HG03521 (cell line): ENCODE measurements around the gene TMPRSS15.

Experiments used
- ATAC-seq: cut with Tn5 transposase; IDR thresholded peaks from one replicate; pipeline ENCODE4 v1.9.1; 2021; ENCODE audit warnings: mild to moderate bottlenecking, moderate library complexity; ENCODE audit not compliant: unreplicated experiment

Gene TMPRSS15

GRCh38 chr21:18350216-18350615 lies 53.4 kb downstream of the TMPRSS15 start:
- ATAC-seq, result no peak

- ATAC-seq, result no peak
Measured at GRCh38 chr21:18349468-18349867, 54.1 kb downstream of the TMPRSS15 start.

- no peak for ATAC-seq
Measured at GRCh38 chr21:18340387-18340942, 63.1 kb downstream of the TMPRSS15 start.

GRCh38 chr21:18335651-18336236 lies 67.8 kb downstream of the TMPRSS15 start:
- no peak for ATAC-seq

GRCh38 chr21:18334066-18334465 lies 69.5 kb downstream of the TMPRSS15 start:
- no peak for ATAC-seq

GRCh38 chr21:18318156-18318555 lies 85.4 kb downstream of the TMPRSS15 start:
- ATAC-seq, result no peak

- ATAC-seq, result no peak
Measured at GRCh38 chr21:18298228-18298627, 105.4 kb downstream of the TMPRSS15 start.

GRCh38 chr21:18294100-18294499 lies 109.5 kb downstream of the TMPRSS15 start:
- no peak for ATAC-seq

GRCh38 chr21:18289876-18290275 lies 113.7 kb downstream of the TMPRSS15 start:
- ATAC-seq, result no peak

- no peak for ATAC-seq
Measured at GRCh38 chr21:18285379-18285778, 118.2 kb downstream of the TMPRSS15 start.

GRCh38 chr21:18275781-18276180 lies 127.8 kb downstream of the TMPRSS15 start:
- ATAC-seq, result no peak

- no peak for ATAC-seq
Measured at GRCh38 chr21:18274370-18274769, 129.2 kb downstream of the TMPRSS15 start.

GRCh38 chr21:18273400-18273799 lies 130.2 kb downstream of the TMPRSS15 start:
- no peak for ATAC-seq

GRCh38 chr21:18269856-18270255 lies 133.7 kb downstream of the TMPRSS15 start:
- no peak for ATAC-seq

- no peak for ATAC-seq
Measured at GRCh38 chr21:18268906-18269305, 134.7 kb downstream of the TMPRSS15 start.

GRCh38 chr21:18267496-18267895 lies 136.1 kb downstream of the TMPRSS15 start:
- no peak for ATAC-seq

- ATAC-seq, result no peak
Measured at GRCh38 chr21:18265944-18266343, 137.6 kb downstream of the TMPRSS15 start.

GRCh38 chr21:18253799-18254198 lies 149.8 kb downstream of the TMPRSS15 start:
- ATAC-seq, result no peak

GRCh38 chr21:18253221-18253620 lies 150.4 kb downstream of the TMPRSS15 start:
- no peak for ATAC-seq

- no peak for ATAC-seq
Measured at GRCh38 chr21:18252680-18253079, 150.9 kb downstream of the TMPRSS15 start.

- no peak for ATAC-seq
Measured at GRCh38 chr21:18252256-18252655, 151.3 kb downstream of the TMPRSS15 start.

GRCh38 chr21:18251065-18251464 lies 152.5 kb downstream of the TMPRSS15 start:
- ATAC-seq, result no peak

- no peak for ATAC-seq
Measured at GRCh38 chr21:18249672-18250071, 153.9 kb downstream of the TMPRSS15 start.
